Activated T-helper 17 cell treated with anti-CD3 and anti-CD28 coated beads, Interleukin-2, amount 50 U/mL, for 72 hours (primary cell): ENCODE data around the gene SNRNP25. TPM values are rescaled to one million over a fixed set of nuclear protein-coding genes. Genes with fewer than 3 reads are reported as not detected.

Experiments used
- ATAC-seq: fragments of 150-1000 bp; cut with Tn5 transposase; replicated peaks from 2 replicates; pipeline ENCODE4 v1.10.0; 2021; ENCODE audit warnings: mild to moderate bottlenecking, moderate library complexity
- H3K27ac Mint-ChIP-seq: one replicate; pipeline ENCODE4 v1.8.0; 2022; ENCODE audit warnings: mixed read lengths
- H3K27me3 Mint-ChIP-seq: one replicate; pipeline ENCODE4 v1.8.0; 2022; ENCODE audit warnings: mixed read lengths
- H3K36me3 Mint-ChIP-seq: one replicate; pipeline ENCODE4 v1.8.0; 2022; ENCODE audit warnings: low read depth, mild to moderate bottlenecking, mixed read lengths
- H3K4me1 Mint-ChIP-seq: one replicate; pipeline ENCODE4 v1.8.0; 2022; ENCODE audit warnings: mixed read lengths
- H3K4me3 Mint-ChIP-seq: one replicate; pipeline ENCODE4 v1.8.0; 2022; ENCODE audit warnings: mild to moderate bottlenecking, mixed read lengths
- H3K9me3 Mint-ChIP-seq: one replicate; pipeline ENCODE4 v1.8.0; 2022; ENCODE audit warnings: mixed read lengths
- total RNA-seq, 2 donors: library from RNA; stranded (reverse); gene quantifications; one replicate each; pipeline ENCODE4 v1.2.3, GENCODE V29; 2022

SNRNP25 gene
- total RNA-seq, 2 donors from 2014 or later = 34.4 to 60.3 TPM

- H3K4me1 Mint-ChIP-seq = peaks cover 7% of the 10 kb centered on the region
- H3K9me3 Mint-ChIP-seq = no peaks in the 10 kb centered on the region
- H3K4me3 Mint-ChIP-seq = peak overlapping the region; percentile 89
- ATAC-seq = no peak
- peaks cover 48% of the 10 kb centered on the region for H3K36me3 Mint-ChIP-seq
- no peak overlapping the region for H3K27ac Mint-ChIP-seq
- peaks cover 2% of the 10 kb centered on the region for H3K27me3 Mint-ChIP-seq
Measured at GRCh38 chr16:55571-56136, 2.0 kb downstream of the SNRNP25 start.

GRCh38 chr16:56231-56927 is 2.8 kb downstream of the SNRNP25 start:
- Mint-ChIP-seq H3K4me3 (peak overlapping the region; percentile 89), H3K27ac (no peak overlapping the region), H3K36me3 (peaks cover 41% of the 10 kb centered on the region), H3K27me3 (peaks cover 4% of the 10 kb centered on the region), H3K4me1 (peaks cover 7% of the 10 kb centered on the region), H3K9me3 (no peaks in the 10 kb centered on the region)
- ATAC-seq = no peak

GRCh38 chr16:57711-58110 is 4.1 kb downstream of the SNRNP25 start:
- H3K27ac Mint-ChIP-seq = peak overlapping the region; percentile 38
- H3K9me3 Mint-ChIP-seq = no peaks in the 10 kb centered on the region
- H3K27me3 Mint-ChIP-seq = peaks cover 4% of the 10 kb centered on the region
- ATAC-seq = no peak
- H3K4me3 Mint-ChIP-seq = no peak overlapping the region
- H3K36me3 Mint-ChIP-seq = peaks cover 35% of the 10 kb centered on the region
- H3K4me1 Mint-ChIP-seq = peaks cover 7% of the 10 kb centered on the region

GRCh38 chr16:58491-59439 is 5.1 kb downstream of the SNRNP25 start:
- no peaks in the 10 kb centered on the region for H3K9me3 Mint-ChIP-seq
- ATAC-seq = no peak
- peaks cover 4% of the 10 kb centered on the region for H3K27me3 Mint-ChIP-seq
- peaks cover 27% of the 10 kb centered on the region for H3K36me3 Mint-ChIP-seq
- no peak overlapping the region for H3K27ac Mint-ChIP-seq
- peaks cover 7% of the 10 kb centered on the region for H3K4me1 Mint-ChIP-seq
- no peak overlapping the region for H3K4me3 Mint-ChIP-seq

GRCh38 chr16:59440-60059 is 5.9 kb downstream of the SNRNP25 start:
- Mint-ChIP-seq H3K36me3 (peaks cover 27% of the 10 kb centered on the region), H3K4me3 (no peak overlapping the region)

GRCh38 chr16:60166-60565 is 6.5 kb downstream of the SNRNP25 start:
- Mint-ChIP-seq H3K4me3 (no peak overlapping the region), H3K4me1 (peaks cover 7% of the 10 kb centered on the region), H3K9me3 (no peaks in the 10 kb centered on the region), H3K36me3 (peaks cover 27% of the 10 kb centered on the region), H3K27ac (no peak overlapping the region), H3K27me3 (peaks cover 4% of the 10 kb centered on the region)
- no peak for ATAC-seq

More at GRCh38 chr16:59440-60059, 5.9 kb downstream of the SNRNP25 start:
- peaks cover 4% of the 10 kb centered on the region for H3K27me3 Mint-ChIP-seq
- no peaks in the 10 kb centered on the region for H3K9me3 Mint-ChIP-seq
- ATAC-seq = no peak
- H3K27ac Mint-ChIP-seq = no peak overlapping the region
- peaks cover 7% of the 10 kb centered on the region for H3K4me1 Mint-ChIP-seq

- no peak for ATAC-seq
- Mint-ChIP-seq H3K27ac (no peak overlapping the region), H3K36me3 (peaks cover 17% of the 10 kb centered on the region), H3K27me3 (peaks cover 4% of the 10 kb centered on the region), H3K4me1 (peaks cover 11% of the 10 kb centered on the region), H3K4me3 (no peak overlapping the region), H3K9me3 (no peaks in the 10 kb centered on the region)
Measured at GRCh38 chr16:60929-61878, 7.6 kb downstream of the SNRNP25 start.

GRCh38 chr16:61879-62281 is 8.3 kb downstream of the SNRNP25 start:
- Mint-ChIP-seq H3K9me3 (no peaks in the 10 kb centered on the region), H3K27ac (no peak overlapping the region), H3K4me1 (peaks cover 11% of the 10 kb centered on the region)

GRCh38 chr16:62283-62967 is 8.8 kb downstream of the SNRNP25 start:
- peaks cover 4% of the 10 kb centered on the region for H3K27me3 Mint-ChIP-seq
- ATAC-seq = no peak
- no peaks in the 10 kb centered on the region for H3K9me3 Mint-ChIP-seq
- no peak overlapping the region for H3K27ac Mint-ChIP-seq
- H3K4me1 Mint-ChIP-seq = peaks cover 11% of the 10 kb centered on the region
- peaks cover 9% of the 10 kb centered on the region for H3K36me3 Mint-ChIP-seq
- H3K4me3 Mint-ChIP-seq = no peak overlapping the region

More at GRCh38 chr16:61879-62281, 8.3 kb downstream of the SNRNP25 start:
- peaks cover 4% of the 10 kb centered on the region for H3K27me3 Mint-ChIP-seq
- H3K4me3 Mint-ChIP-seq = no peak overlapping the region
- peaks cover 14% of the 10 kb centered on the region for H3K36me3 Mint-ChIP-seq
- ATAC-seq = no peak

GRCh38 chr16:62968-63391 is 9.4 kb downstream of the SNRNP25 start:
- Mint-ChIP-seq H3K27ac (no peak overlapping the region), H3K9me3 (no peaks in the 10 kb centered on the region), H3K4me3 (no peak overlapping the region), H3K36me3 (peaks cover 3% of the 10 kb centered on the region), H3K27me3 (peaks cover 4% of the 10 kb centered on the region), H3K4me1 (peaks cover 8% of the 10 kb centered on the region)
- ATAC-seq = no peak

- Mint-ChIP-seq H3K4me1 (peaks cover 3% of the 10 kb centered on the region), H3K27ac (no peak overlapping the region), H3K27me3 (peaks cover 4% of the 10 kb centered on the region), H3K4me3 (no peak overlapping the region), H3K9me3 (no peaks in the 10 kb centered on the region), H3K36me3 (no peaks in the 10 kb centered on the region)
- no peak for ATAC-seq
Measured at GRCh38 chr16:63466-63865, 9.8 kb downstream of the SNRNP25 start.

- Mint-ChIP-seq H3K9me3 (no peaks in the 10 kb centered on the region), H3K4me1 (peaks cover 3% of the 10 kb centered on the region), H3K4me3 (no peak overlapping the region), H3K27ac (no peak overlapping the region), H3K27me3 (peaks cover 4% of the 10 kb centered on the region), H3K36me3 (no peaks in the 10 kb centered on the region)
- ATAC-seq = no peak
Measured at GRCh38 chr16:63998-64913, 10.6 kb downstream of the SNRNP25 start.
